ENCODE results near the gene ATP13A2.

The ATP13A2 gene

GRCh38 chr1:17007121-17007520, 4.6 kb downstream of the ATP13A2 start:
- H3K27ac ChIP-seq (ENCODE audit: low read depth, low read length) = no peak overlapping the region
- H3K27me3 ChIP-seq (ENCODE audit: control insufficient read depth in 1 of 2, insufficient read depth in 2 of 2, low read length in 2 of 2) = no peaks in the 10 kb centered on the region
- H3K4me3 ChIP-seq (ENCODE audit: low read depth in 1 of 2, low read length in 2 of 2) = no peak overlapping the region
- H3K4me1 ChIP-seq (ENCODE audit: control insufficient read depth in 1 of 2, insufficient read depth in 2 of 2, low read length in 2 of 2) = peaks cover 11 to 16% of the 10 kb centered on the region in 2 donors
- H3K9ac ChIP-seq (ENCODE audit: low read depth in 1 of 2, low read length in 2 of 2) = no peak overlapping the region
- H3K36me3 ChIP-seq (ENCODE audit: control insufficient read depth in 1 of 2, insufficient read depth in 2 of 2, low read length in 2 of 2) = peaks cover 12 to 30% of the 10 kb centered on the region in 2 donors
- no peaks in the 10 kb centered on the region for H3K9me3 ChIP-seq (ENCODE audit: control insufficient read depth in 1 of 2, low read length in 2 of 2)

- H3K27me3 ChIP-seq (ENCODE audit: control insufficient read depth in 1 of 2, insufficient read depth in 2 of 2, low read length in 2 of 2) = no peaks in the 10 kb centered on the region
- no peaks in the 10 kb centered on the region for H3K9me3 ChIP-seq (ENCODE audit: control insufficient read depth in 1 of 2, low read length in 2 of 2)
- peaks cover 2 to 4% of the 10 kb centered on the region in 2 donors for H3K4me1 ChIP-seq (ENCODE audit: control insufficient read depth in 1 of 2, insufficient read depth in 2 of 2, low read length in 2 of 2)
- H3K36me3 ChIP-seq (ENCODE audit: control insufficient read depth in 1 of 2, insufficient read depth in 2 of 2, low read length in 2 of 2) = peaks cover 12 to 38% of the 10 kb centered on the region in 2 donors
- H3K27ac ChIP-seq (ENCODE audit: low read depth, low read length) = no peak overlapping the region
- no peak overlapping the region for H3K9ac ChIP-seq (ENCODE audit: low read depth in 1 of 2, low read length in 2 of 2)
- no peak overlapping the region for H3K4me3 ChIP-seq (ENCODE audit: low read depth in 1 of 2, low read length in 2 of 2)
These were observed 6.4 kb downstream of the ATP13A2 start for GRCh38 chr1:17005365-17005740.

GRCh38 chr1:17004466-17005364, 7.0 kb downstream of the ATP13A2 start:
- no peak overlapping the region for H3K27ac ChIP-seq (ENCODE audit: low read depth, low read length)
- no peak overlapping the region for H3K4me3 ChIP-seq (ENCODE audit: low read depth in 1 of 2, low read length in 2 of 2)
- H3K9ac ChIP-seq (ENCODE audit: low read depth in 1 of 2, low read length in 2 of 2) = no peak overlapping the region
- no peaks in the 10 kb centered on the region for H3K4me1 ChIP-seq (ENCODE audit: control insufficient read depth in 1 of 2, insufficient read depth in 2 of 2, low read length in 2 of 2)
- peaks cover 15 to 38% of the 10 kb centered on the region in 2 donors for H3K36me3 ChIP-seq (ENCODE audit: control insufficient read depth in 1 of 2, insufficient read depth in 2 of 2, low read length in 2 of 2)
- H3K9me3 ChIP-seq (ENCODE audit: control insufficient read depth in 1 of 2, low read length in 2 of 2) = no peaks in the 10 kb centered on the region
- H3K27me3 ChIP-seq (ENCODE audit: control insufficient read depth in 1 of 2, insufficient read depth in 2 of 2, low read length in 2 of 2) = no peaks in the 10 kb centered on the region

GRCh38 chr1:17002524-17002902, 9.2 kb downstream of the ATP13A2 start:
- H3K4me3 ChIP-seq (ENCODE audit: low read depth in 1 of 2, low read length in 2 of 2) = no peak overlapping the region
- H3K9ac ChIP-seq (ENCODE audit: low read depth in 1 of 2, low read length in 2 of 2) = no peak overlapping the region
- peaks cover 15 to 49% of the 10 kb centered on the region in 2 donors for H3K36me3 ChIP-seq (ENCODE audit: control insufficient read depth in 1 of 2, insufficient read depth in 2 of 2, low read length in 2 of 2)
- H3K9me3 ChIP-seq (ENCODE audit: control insufficient read depth in 1 of 2, low read length in 2 of 2) = no peaks in the 10 kb centered on the region
- no peaks in the 10 kb centered on the region for H3K4me1 ChIP-seq (ENCODE audit: control insufficient read depth in 1 of 2, insufficient read depth in 2 of 2, low read length in 2 of 2)
- H3K27ac ChIP-seq (ENCODE audit: low read depth, low read length) = no peak overlapping the region
- no peaks in the 10 kb centered on the region for H3K27me3 ChIP-seq (ENCODE audit: control insufficient read depth in 1 of 2, insufficient read depth in 2 of 2, low read length in 2 of 2)

- no peak overlapping the region for H3K9ac ChIP-seq (ENCODE audit: low read depth in 1 of 2, low read length in 2 of 2)
- no peaks in the 10 kb centered on the region for H3K4me1 ChIP-seq (ENCODE audit: control insufficient read depth in 1 of 2, insufficient read depth in 2 of 2, low read length in 2 of 2)
- H3K27me3 ChIP-seq (ENCODE audit: control insufficient read depth in 1 of 2, insufficient read depth in 2 of 2, low read length in 2 of 2) = no peaks in the 10 kb centered on the region
- H3K4me3 ChIP-seq (ENCODE audit: low read depth in 1 of 2, low read length in 2 of 2) = no peak overlapping the region
- H3K9me3 ChIP-seq (ENCODE audit: control insufficient read depth in 1 of 2, low read length in 2 of 2) = no peaks in the 10 kb centered on the region
- H3K36me3 ChIP-seq (ENCODE audit: control insufficient read depth in 1 of 2, insufficient read depth in 2 of 2, low read length in 2 of 2) = peaks cover 15 to 50% of the 10 kb centered on the region in 2 donors
- H3K27ac ChIP-seq (ENCODE audit: low read depth, low read length) = no peak overlapping the region
These were observed 9.8 kb downstream of the ATP13A2 start for GRCh38 chr1:17001760-17002523.

GRCh38 chr1:16999863-17000262, 11.9 kb downstream of the ATP13A2 start:
- Histone ChIP-seq H3K4me3 (ENCODE audit: low read depth in 1 of 2, low read length in 2 of 2) (no peak overlapping the region), H3K27ac (ENCODE audit: low read depth, low read length) (no peak overlapping the region), H3K9me3 (ENCODE audit: control insufficient read depth in 1 of 2, low read length in 2 of 2) (no peaks in the 10 kb centered on the region), H3K36me3 (ENCODE audit: control insufficient read depth in 1 of 2, insufficient read depth in 2 of 2, low read length in 2 of 2) (peaks cover 11 to 50% of the 10 kb centered on the region in 2 donors), H3K4me1 (ENCODE audit: control insufficient read depth in 1 of 2, insufficient read depth in 2 of 2, low read length in 2 of 2) (no peaks in the 10 kb centered on the region), H3K27me3 (ENCODE audit: control insufficient read depth in 1 of 2, insufficient read depth in 2 of 2, low read length in 2 of 2) (no peaks in the 10 kb centered on the region), H3K9ac (ENCODE audit: low read depth in 1 of 2, low read length in 2 of 2) (no peak overlapping the region)

- Histone ChIP-seq H3K36me3 (ENCODE audit: control insufficient read depth in 1 of 2, insufficient read depth in 2 of 2, low read length in 2 of 2) (peaks cover 3 to 37% of the 10 kb centered on the region in 2 donors), H3K4me3 (ENCODE audit: low read depth in 1 of 2, low read length in 2 of 2) (no peak overlapping the region), H3K27ac (ENCODE audit: low read depth, low read length) (no peak overlapping the region), H3K9ac (ENCODE audit: low read depth in 1 of 2, low read length in 2 of 2) (no peak overlapping the region), H3K9me3 (ENCODE audit: control insufficient read depth in 1 of 2, low read length in 2 of 2) (no peaks in the 10 kb centered on the region), H3K4me1 (ENCODE audit: control insufficient read depth in 1 of 2, insufficient read depth in 2 of 2, low read length in 2 of 2) (no peaks in the 10 kb centered on the region), H3K27me3 (ENCODE audit: control insufficient read depth in 1 of 2, insufficient read depth in 2 of 2, low read length in 2 of 2) (no peaks in the 10 kb centered on the region)
These were observed 13.1 kb downstream of the ATP13A2 start for GRCh38 chr1:16998589-16998988.

GRCh38 chr1:16996845-16997244, 14.9 kb downstream of the ATP13A2 start:
- no peaks in the 10 kb centered on the region for H3K27me3 ChIP-seq (ENCODE audit: control insufficient read depth in 1 of 2, insufficient read depth in 2 of 2, low read length in 2 of 2)
- H3K27ac ChIP-seq (ENCODE audit: low read depth, low read length) = no peak overlapping the region
- peaks cover 3 to 25% of the 10 kb centered on the region in 2 donors for H3K36me3 ChIP-seq (ENCODE audit: control insufficient read depth in 1 of 2, insufficient read depth in 2 of 2, low read length in 2 of 2)

GRCh38 chr1:16993521-16994038, 18.1 kb downstream of the ATP13A2 start:
- Histone ChIP-seq H3K27ac (ENCODE audit: low read depth, low read length) (no peak overlapping the region), H3K27me3 (ENCODE audit: control insufficient read depth in 1 of 2, insufficient read depth in 2 of 2, low read length in 2 of 2) (no peaks in the 10 kb centered on the region), H3K36me3 (ENCODE audit: control insufficient read depth in 1 of 2, insufficient read depth in 2 of 2, low read length in 2 of 2) (peaks cover 0 to 24% of the 10 kb centered on the region in 2 donors), H3K4me1 (ENCODE audit: control insufficient read depth in 1 of 2, insufficient read depth in 2 of 2, low read length in 2 of 2) (no peaks in the 10 kb centered on the region), H3K9ac (ENCODE audit: low read depth in 1 of 2, low read length in 2 of 2) (no peak overlapping the region), H3K9me3 (ENCODE audit: control insufficient read depth in 1 of 2, low read length in 2 of 2) (no peaks in the 10 kb centered on the region), H3K4me3 (ENCODE audit: low read depth in 1 of 2, low read length in 2 of 2) (no peak overlapping the region)

More at GRCh38 chr1:16996845-16997244, 14.9 kb downstream of the ATP13A2 start:
- Histone ChIP-seq H3K4me3 (ENCODE audit: low read depth in 1 of 2, low read length in 2 of 2) (no peak overlapping the region), H3K4me1 (ENCODE audit: control insufficient read depth in 1 of 2, insufficient read depth in 2 of 2, low read length in 2 of 2) (no peaks in the 10 kb centered on the region), H3K9me3 (ENCODE audit: control insufficient read depth in 1 of 2, low read length in 2 of 2) (no peaks in the 10 kb centered on the region), H3K9ac (ENCODE audit: low read depth in 1 of 2, low read length in 2 of 2) (no peak overlapping the region)

GRCh38 chr1:16992675-16993074, 19.1 kb downstream of the ATP13A2 start:
- no peaks in the 10 kb centered on the region for H3K9me3 ChIP-seq (ENCODE audit: control insufficient read depth in 1 of 2, low read length in 2 of 2)
- H3K4me1 ChIP-seq (ENCODE audit: control insufficient read depth in 1 of 2, insufficient read depth in 2 of 2, low read length in 2 of 2) = no peaks in the 10 kb centered on the region
- no peaks in the 10 kb centered on the region for H3K27me3 ChIP-seq (ENCODE audit: control insufficient read depth in 1 of 2, insufficient read depth in 2 of 2, low read length in 2 of 2)
- H3K4me3 ChIP-seq (ENCODE audit: low read depth in 1 of 2, low read length in 2 of 2) = no peak overlapping the region
- H3K27ac ChIP-seq (ENCODE audit: low read depth, low read length) = no peak overlapping the region
- H3K9ac ChIP-seq (ENCODE audit: low read depth in 1 of 2, low read length in 2 of 2) = no peak overlapping the region
- peaks cover under 1 to 25% of the 10 kb centered on the region in 2 donors for H3K36me3 ChIP-seq (ENCODE audit: control insufficient read depth in 1 of 2, insufficient read depth in 2 of 2, low read length in 2 of 2)
